ENCODE data around the gene SMPDL3B. TPM values are rescaled to one million over a fixed set of nuclear protein-coding genes. Genes with fewer than 3 reads are reported as not detected.

The SMPDL3B gene
- total and polyA plus RNA-seq, 3 donors from 2014 or later: 2.1 to 2.7 (median 2.5) TPM

DNA sequence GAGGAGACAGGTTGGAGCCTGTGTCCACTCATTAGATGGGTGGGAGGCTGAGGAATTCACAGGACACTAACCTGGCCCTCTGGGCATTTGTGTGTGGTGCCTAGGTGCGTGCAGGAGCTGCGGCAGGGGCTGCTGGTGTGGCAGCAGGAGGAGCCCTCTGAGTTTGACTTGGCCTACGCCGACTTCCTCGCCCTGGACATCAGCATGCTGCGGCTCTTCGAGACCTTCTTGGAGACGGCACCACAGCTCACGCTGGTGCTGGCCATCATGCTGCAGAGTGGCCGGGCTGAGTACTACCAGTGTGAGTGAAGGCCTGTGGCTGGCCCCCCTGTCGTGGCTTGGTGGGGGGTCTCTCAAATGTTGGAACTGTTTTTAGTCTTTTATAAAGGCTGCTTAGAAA lies 28.6 kb downstream of the SMPDL3B start:
- Histone ChIP-seq H3K4me1 (peaks cover 10% of the 10 kb centered on the region), H3K9me3 (no peaks in the 10 kb centered on the region), H3K36me3 (ENCODE audit: low read depth, missing control alignments) (no peaks in the 10 kb centered on the region), H3K27ac (no peak overlapping the region), H3K27me3 (no peaks in the 10 kb centered on the region), H3K4me3 (no peak overlapping the region)
- intact Hi-C loops (cut with DNase I; ENCODE audit: low total_unique reads): no loop called here
- TF ChIP-seq, protein P1, sequence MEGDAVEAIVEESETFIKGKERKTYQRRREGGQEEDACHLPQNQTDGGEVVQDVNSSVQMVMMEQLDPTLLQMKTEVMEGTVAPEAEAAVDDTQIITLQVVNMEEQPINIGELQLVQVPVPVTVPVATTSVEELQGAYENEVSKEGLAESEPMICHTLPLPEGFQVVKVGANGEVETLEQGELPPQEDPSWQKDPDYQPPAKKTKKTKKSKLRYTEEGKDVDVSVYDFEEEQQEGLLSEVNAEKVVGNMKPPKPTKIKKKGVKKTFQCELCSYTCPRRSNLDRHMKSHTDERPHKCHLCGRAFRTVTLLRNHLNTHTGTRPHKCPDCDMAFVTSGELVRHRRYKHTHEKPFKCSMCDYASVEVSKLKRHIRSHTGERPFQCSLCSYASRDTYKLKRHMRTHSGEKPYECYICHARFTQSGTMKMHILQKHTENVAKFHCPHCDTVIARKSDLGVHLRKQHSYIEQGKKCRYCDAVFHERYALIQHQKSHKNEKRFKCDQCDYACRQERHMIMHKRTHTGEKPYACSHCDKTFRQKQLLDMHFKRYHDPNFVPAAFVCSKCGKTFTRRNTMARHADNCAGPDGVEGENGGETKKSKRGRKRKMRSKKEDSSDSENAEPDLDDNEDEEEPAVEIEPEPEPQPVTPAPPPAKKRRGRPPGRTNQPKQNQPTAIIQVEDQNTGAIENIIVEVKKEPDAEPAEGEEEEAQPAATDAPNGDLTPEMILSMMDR (IDR thresholded peaks at IDR 0.05): no peak
- no peak for TF ChIP-seq POLR2A (IDR thresholded peaks at IDR 0.05)
- 91 to 94% methylated on average over 9 to 11 of the region's 11 CpGs for WGBS, 2 donors
- no peak for DNase-seq

DNA sequence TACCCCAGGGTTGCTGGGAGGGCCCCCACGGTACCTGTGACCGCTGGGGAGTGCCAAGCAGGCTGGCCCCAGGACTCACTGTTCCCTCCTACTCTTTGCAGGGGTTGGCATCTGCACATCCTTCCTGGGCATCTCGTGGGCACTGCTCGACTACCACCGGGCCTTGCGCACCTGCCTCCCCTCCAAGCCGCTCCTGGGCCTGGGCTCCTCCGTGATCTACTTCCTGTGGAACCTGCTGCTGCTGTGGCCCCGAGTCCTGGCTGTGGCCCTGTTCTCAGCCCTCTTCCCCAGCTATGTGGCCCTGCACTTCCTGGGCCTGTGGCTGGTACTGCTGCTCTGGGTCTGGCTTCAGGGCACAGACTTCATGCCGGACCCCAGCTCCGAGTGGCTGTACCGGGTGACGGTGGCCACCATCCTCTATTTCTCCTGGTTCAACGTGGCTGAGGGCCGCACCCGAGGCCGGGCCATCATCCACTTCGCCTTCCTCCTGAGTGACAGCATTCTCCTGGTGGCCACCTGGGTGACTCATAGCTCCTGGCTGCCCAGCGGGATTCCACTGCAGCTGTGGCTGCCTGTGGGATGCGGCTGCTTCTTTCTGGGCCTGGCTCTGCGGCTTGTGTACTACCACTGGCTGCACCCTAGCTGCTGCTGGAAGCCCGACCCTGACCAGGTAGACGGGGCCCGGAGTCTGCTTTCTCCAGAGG lies 31.8 kb downstream of the SMPDL3B start:
- H3K4me1 ChIP-seq: peaks cover 1% of the 10 kb centered on the region
- H3K4me3 ChIP-seq: no peak overlapping the region
- H3K36me3 ChIP-seq (ENCODE audit: low read depth, missing control alignments): no peaks in the 10 kb centered on the region
- TF ChIP-seq, protein P1 (IDR thresholded peaks at IDR 0.05): no peak
- no peak for TF ChIP-seq POLR2A (IDR thresholded peaks at IDR 0.05)
- H3K27me3 ChIP-seq: no peaks in the 10 kb centered on the region
- no peak overlapping the region for H3K27ac ChIP-seq
- 94 to 97% methylated on average over 20 to 22 of the region's 24 CpGs for WGBS, 2 donors
- DNase-seq: no peak
- H3K9me3 ChIP-seq: no peaks in the 10 kb centered on the region
- intact Hi-C loops (cut with DNase I; ENCODE audit: low total_unique reads): no loop called here

DNA sequence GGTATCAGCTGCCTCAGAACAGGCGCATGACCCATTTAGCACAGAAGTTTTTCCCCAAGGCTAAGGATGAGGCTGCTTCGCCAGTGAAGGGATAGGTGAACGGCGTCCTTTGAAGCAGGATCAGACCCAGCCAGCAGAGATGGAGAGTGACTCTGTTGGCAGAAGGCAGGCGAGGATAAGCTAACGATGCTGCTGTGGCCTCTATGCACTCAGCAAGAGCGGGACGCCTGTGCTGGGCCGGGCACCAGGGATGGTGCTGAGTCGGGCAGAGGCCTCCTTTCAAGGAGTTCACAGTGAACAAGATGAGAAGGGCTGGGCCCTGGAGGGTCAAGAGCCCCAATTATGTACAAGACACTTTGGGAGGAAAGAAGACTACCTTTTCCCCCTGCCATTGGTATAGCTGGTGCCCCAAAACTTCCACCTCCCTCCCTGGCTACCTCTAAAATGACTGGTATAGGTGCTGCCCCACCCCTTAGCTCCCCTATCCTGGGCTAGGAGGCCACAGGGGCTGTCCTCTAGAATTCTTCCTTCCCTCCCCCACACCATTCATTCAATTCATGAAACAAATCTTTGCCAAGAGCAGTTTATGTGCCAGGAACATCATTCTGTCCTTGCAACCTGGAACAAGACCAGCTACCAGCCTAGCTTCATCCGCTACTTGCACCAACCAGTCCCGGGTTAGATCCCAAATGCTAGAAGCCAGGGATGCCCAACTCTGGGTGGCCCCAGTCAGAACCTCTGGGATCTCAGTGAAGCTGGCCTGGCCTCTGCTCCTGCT lies 32.5 kb downstream of the SMPDL3B start:
- Histone ChIP-seq H3K36me3 (ENCODE audit: low read depth, missing control alignments) (no peaks in the 10 kb centered on the region), H3K4me3 (no peak overlapping the region), H3K27me3 (no peaks in the 10 kb centered on the region), H3K4me1 (peaks cover 8% of the 10 kb centered on the region), H3K27ac (no peak overlapping the region), H3K9me3 (no peaks in the 10 kb centered on the region)
- intact Hi-C loops (cut with DNase I; ENCODE audit: low total_unique reads): no loop called here
- no peak for TF ChIP-seq POLR2A (IDR thresholded peaks at IDR 0.05)
- TF ChIP-seq, protein P1 (IDR thresholded peaks at IDR 0.05): no peak
- WGBS, 2 donors: 86 to 92% methylated on average over 4 to 12 of the region's 12 CpGs
- DNase-seq: no peak

DNA sequence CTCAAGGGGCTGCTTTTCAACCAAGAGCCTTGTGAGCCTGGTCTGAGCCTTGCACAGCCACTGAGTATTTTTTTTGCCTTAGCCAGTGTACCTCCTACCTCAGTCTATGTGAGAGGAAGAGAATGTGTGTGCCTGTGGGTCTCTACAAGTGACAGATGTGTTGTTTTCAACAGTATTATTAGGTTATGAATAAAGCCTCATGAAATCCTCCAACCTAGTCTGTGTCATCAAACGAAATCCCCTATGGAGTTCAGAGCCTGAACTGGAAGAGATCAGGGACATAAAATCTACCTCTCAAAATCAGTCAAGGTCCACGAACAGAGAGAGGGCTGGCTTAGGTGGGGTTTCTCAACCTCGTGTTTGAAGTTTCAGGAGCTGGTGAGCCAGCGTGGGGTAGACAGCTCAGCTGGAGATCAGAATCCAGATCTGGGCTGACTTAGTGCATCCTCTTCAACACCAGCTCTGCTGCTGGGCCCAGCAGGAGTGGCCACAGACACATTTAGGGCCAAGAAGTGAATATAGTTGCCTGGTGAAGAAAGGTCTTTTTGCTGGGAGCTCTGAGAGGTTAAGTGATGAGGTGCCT lies 33.2 kb downstream of the SMPDL3B start:
- intact Hi-C loops (cut with DNase I; ENCODE audit: low total_unique reads): no loop called here
- peaks cover 8% of the 10 kb centered on the region for H3K4me1 ChIP-seq

More for the DNA sequence above, 33.2 kb downstream of the SMPDL3B start:
- TF ChIP-seq POLR2A (IDR thresholded peaks at IDR 0.05): no peak
- TF ChIP-seq, protein P1 (IDR thresholded peaks at IDR 0.05): no peak
- H3K27me3 ChIP-seq: no peaks in the 10 kb centered on the region
- no peak overlapping the region for H3K27ac ChIP-seq
- H3K36me3 ChIP-seq (ENCODE audit: low read depth, missing control alignments): no peaks in the 10 kb centered on the region
- H3K9me3 ChIP-seq: no peaks in the 10 kb centered on the region
- 85 to 95% methylated on average over 4 of the region's 4 CpGs for WGBS, 2 donors
- no peak overlapping the region for H3K4me3 ChIP-seq
- DNase-seq: no peak
